CD14-positive monocyte (primary cell): ENCODE measurements around the gene CNTROB. TPM values are rescaled to one million over a fixed set of nuclear protein-coding genes. Genes with fewer than 3 reads are reported as not detected.

Experiments used
- DNase-seq, 3 donors: peaks; one replicate each; pipeline ENCODE4 v3.0.0-alpha.2; 2011 to 2022
- H2AFZ ChIP-seq: 2 replicates; pipeline ENCODE4 v1.6.0; 2012; ENCODE audit warnings: mild to moderate bottlenecking, low read depth, low read length, inconsistent platforms; ENCODE audit not compliant: insufficient read depth, poor library complexity, severe bottlenecking
- H3K27ac ChIP-seq, 2 donors: 1 replicate in 1 of 2; 2 replicates in 1 of 2; pipeline ENCODE4 v1.5.1; 2012 to 2013; ENCODE audit warnings: low read length in 2 of 2, control low read depth in 1 of 2, inconsistent platforms in 1 of 2, low read depth in 1 of 2, mild to moderate bottlenecking in 1 of 2
- H3K27me3 ChIP-seq, 2 donors: one replicate each; pipeline versions ENCODE4 v1.6.0 to v1.6.1; 2011 to 2013; ENCODE audit warnings: low read length in 2 of 2; ENCODE audit not compliant: control insufficient read depth in 2 of 2, insufficient read depth in 2 of 2
- H3K36me3 ChIP-seq, 2 donors: replicated peaks in 1 of 2; 1 replicate in 1 of 2; 2 replicates in 1 of 2; pipeline versions ENCODE4 v1.5.1 to v1.6.1; 2012 to 2013; ENCODE audit warnings: low read length in 2 of 2, control low read depth in 1 of 2, inconsistent platforms in 1 of 2, mild to moderate bottlenecking in 1 of 2; ENCODE audit not compliant: insufficient read depth in 2 of 2, control insufficient read depth in 1 of 2
- H3K4me1 ChIP-seq, 2 donors: 1 replicate in 1 of 2; 2 replicates in 1 of 2; pipeline versions ENCODE4 v1.5.1 to v1.6.1; 2012 to 2013; ENCODE audit warnings: low read length in 2 of 2, control low read depth in 1 of 2, inconsistent platforms in 1 of 2, mild to moderate bottlenecking in 1 of 2, moderate library complexity in 1 of 2; ENCODE audit not compliant: insufficient read depth in 2 of 2, control insufficient read depth in 1 of 2
- H3K4me2 ChIP-seq: replicated peaks from 2 replicates; pipeline ENCODE3; 2012; ENCODE audit warnings: low read length, moderate library complexity, mild to moderate bottlenecking; ENCODE audit not compliant: poor library complexity, severe bottlenecking; ENCODE audit errors: extremely low read depth
- H3K4me3 ChIP-seq, 3 experiments: fragments of 200-600 bp in 1 of 3; sonication (generic) in 1 of 3; replicated peaks in 1 of 3; 1 replicate in 2 of 3; 2 replicates in 1 of 3; pipeline ENCODE4 v1.5.1; 2011 to 2013; ENCODE audit warnings: low read length in 3 of 3, mild to moderate bottlenecking in 3 of 3, control low read depth in 2 of 3, low read depth in 2 of 3, inconsistent platforms in 1 of 3, moderate library complexity in 1 of 3
- H3K79me2 ChIP-seq: 2 replicates; pipeline ENCODE4 v1.6.0; 2012; ENCODE audit warnings: mild to moderate bottlenecking, control low read depth, inconsistent platforms, low read length, moderate library complexity; ENCODE audit not compliant: insufficient read depth
- H3K9ac ChIP-seq: 2 replicates; pipeline ENCODE4 v1.6.0; 2017; ENCODE audit warnings: low read length, mild to moderate bottlenecking; ENCODE audit not compliant: insufficient read depth, poor library complexity, severe bottlenecking
- H3K9me3 ChIP-seq, 2 donors: replicated peaks in 1 of 2; 1 replicate in 1 of 2; 2 replicates in 1 of 2; pipeline versions ENCODE4 v1.5.1 to v1.6.1; 2012 to 2013; ENCODE audit warnings: low read length in 2 of 2, control low read depth in 1 of 2; ENCODE audit not compliant: control insufficient read depth in 1 of 2, insufficient read depth in 1 of 2
- H4K20me1 ChIP-seq: 2 replicates; pipeline ENCODE4 v1.6.0; 2012; ENCODE audit warnings: mild to moderate bottlenecking, low read length, control low read depth, moderate library complexity; ENCODE audit not compliant: insufficient read depth
- H3K27ac Mint-ChIP-seq, 7 donors: one replicate each; pipeline ENCODE4 v1.8.0; 2020; ENCODE audit warnings: mild to moderate bottlenecking in 7 of 7, mixed read lengths in 7 of 7, moderate library complexity in 6 of 7, inconsistent platforms in 2 of 7
- H3K27me3 Mint-ChIP-seq, 3 donors: one replicate each; pipeline ENCODE4 v1.8.0; 2021 to 2022; ENCODE audit warnings: low read depth in 3 of 3, mild to moderate bottlenecking in 3 of 3, mixed read lengths in 3 of 3, moderate library complexity in 3 of 3, inconsistent platforms in 1 of 3
- H3K36me3 Mint-ChIP-seq, 2 donors: one replicate each; pipeline ENCODE4 v1.8.0; 2020; ENCODE audit warnings: mixed read lengths in 2 of 2, inconsistent platforms in 1 of 2, mild to moderate bottlenecking in 1 of 2
- H3K4me1 Mint-ChIP-seq: one replicate; pipeline ENCODE4 v1.8.0; 2020; ENCODE audit warnings: mild to moderate bottlenecking, mixed read lengths
- H3K4me3 Mint-ChIP-seq, 2 donors: one replicate each; pipeline ENCODE4 v1.8.0; 2020; ENCODE audit warnings: mild to moderate bottlenecking in 2 of 2, mixed read lengths in 2 of 2, moderate library complexity in 1 of 2
- H3K9me3 Mint-ChIP-seq, 7 donors: one replicate each; pipeline ENCODE4 v1.8.0; 2020 to 2022; ENCODE audit warnings: mixed read lengths in 7 of 7, mild to moderate bottlenecking in 6 of 7, moderate library complexity in 6 of 7, inconsistent platforms in 2 of 7
- CTCF ChIP-seq: fragments of 200-600 bp; IDR thresholded peaks from one replicate; pipeline ENCODE4 v1.8.0; 2022; ENCODE audit warnings: antibody characterized with exemption, mild to moderate bottlenecking
- WGBS: methylation state at CpG from one replicate; pipeline ENCODE4 v1.1.5; 2013; ENCODE audit warnings: missing lambda C conversion rate; ENCODE audit not compliant: insufficient coverage; 5-methylcytosine and 5-hydroxymethylcytosine counted together
- intact Hi-C, 2 donors: fragments of 100-400 bp; cut with micrococcal nuclease; formaldehyde crosslinking; loops; one replicate each; pipeline versions ENCODE4 v1.15.0 to v1.15.1; 2023
- polyA plus RNA-seq, 3 donors: library from polyadenylated mRNA; depleted of rRNA in 1 of 3; unstranded in 2 of 3; stranded (reverse) in 1 of 3; fragments of 300-500 nt in 2 of 3; fragments of >200 nt in 1 of 3; fragmentation: Illumina TruSeq in 2 of 3; gene quantifications; 1 replicate in 2 of 3; 2 replicates in 1 of 3; pipeline ENCODE4 v1.2.3, GENCODE V29; 2012 to 2021

The CNTROB gene
- polyA plus RNA-seq, 3 donors, result 4.7 to 22.8 (median 6.5) TPM

GRCh38 chr17:7916808-7917207 lies 15.2 kb upstream of the CNTROB start:
- H3K79me2 ChIP-seq, result peaks cover 9% of the 10 kb centered on the region
- H3K4me3 ChIP-seq, result peak overlapping the region in 1 of 3 experiments; percentile 66
- Mint-ChIP-seq H3K9me3 (no peaks in the 10 kb centered on the region), H3K4me1 (peaks cover 32% of the 10 kb centered on the region), H3K4me3 (peak overlapping the region; percentile 47 to 51), H3K36me3 (peaks cover 2 to 4% of the 10 kb centered on the region in 2 donors), H3K27ac (peak overlapping the region in 6 of 7 donors; percentile 53 to 83 (median 80)), H3K27me3 (peaks cover 0 to 2% (median 1%) of the 10 kb centered on the region in 3 donors)
- no peak overlapping the region for H3K9ac ChIP-seq
- peaks cover 23 to 32% of the 10 kb centered on the region in 2 donors for H3K4me1 ChIP-seq
- no peaks in the 10 kb centered on the region for H3K27me3 ChIP-seq
- DNase-seq, result no peak
- H3K27ac ChIP-seq, result peak overlapping the region; percentile 81 to 87
- H3K36me3 ChIP-seq, result peaks cover 3 to 7% of the 10 kb centered on the region in 2 donors
- 92% methylated on average over 2 of the region's 2 CpGs for WGBS
- intact Hi-C loops, result no loop called here
- peaks cover 6% of the 10 kb centered on the region for H4K20me1 ChIP-seq
- TF ChIP-seq CTCF, result no peak
- peak overlapping the region; percentile 85 for H2AFZ ChIP-seq
- no peaks in the 10 kb centered on the region for H3K9me3 ChIP-seq
- no peak overlapping the region for H3K4me2 ChIP-seq

- H3K79me2 ChIP-seq, result no peaks in the 10 kb centered on the region
- Mint-ChIP-seq H3K36me3 (peaks cover 0 to 4% of the 10 kb centered on the region in 2 donors), H3K27ac (peak overlapping the region; percentile 47 to 94 (median 86)), H3K27me3 (peaks cover 0 to 1% (median 0%) of the 10 kb centered on the region in 3 donors), H3K4me3 (peak overlapping the region; percentile 92 to 93), H3K4me1 (peaks cover 27% of the 10 kb centered on the region), H3K9me3 (no peaks in the 10 kb centered on the region)
- no peaks in the 10 kb centered on the region for H3K27me3 ChIP-seq
- peak overlapping the region; percentile 46 to 77 (median 53) for H3K4me3 ChIP-seq
- intact Hi-C loops, result no loop called here
- peak overlapping the region; percentile 17 to 74 for H3K27ac ChIP-seq
- peak overlapping the region; percentile 92 for H2AFZ ChIP-seq
- H3K4me1 ChIP-seq, result peaks cover 21 to 24% of the 10 kb centered on the region in 2 donors
- 51% methylated on average over 11 of the region's 16 CpGs for WGBS
- H3K36me3 ChIP-seq, result peaks cover 0 to 4% of the 10 kb centered on the region in 2 donors
- no peaks in the 10 kb centered on the region for H3K9me3 ChIP-seq
- no peaks in the 10 kb centered on the region for H4K20me1 ChIP-seq
- peak overlapping the region; percentile 61 for H3K9ac ChIP-seq
- H3K4me2 ChIP-seq, result peak overlapping the region; percentile 88
- DNase-seq, result peak in 2 of 3 donors; percentile 29 to 37
- no peak for TF ChIP-seq CTCF
These were observed 9.6 kb upstream of the CNTROB start for GRCh38 chr17:7922269-7922844.
